Transverse colon (tissue), 4 donors: ENCODE data around the gene NMT2.

Experiments used
- POLR2A ChIP-seq: fragments of 450-650 bp; IDR thresholded peaks from one replicate; pipeline ENCODE4 v1.6.1; 2016; ENCODE audit warnings: antibody characterized with exemption, mild to moderate bottlenecking, moderate library complexity
- POLR2AphosphoS5 ChIP-seq, 3 donors: sonication (generic); formaldehyde crosslinking; IDR thresholded peaks; one replicate each; pipeline ENCODE4 v1.6.1; 2016; ENCODE audit warnings: antibody characterized with exemption in 3 of 3
- TF ChIP-seq, protein P1 (sequence below), 5 experiments: fragments of 200-600 bp in 3 of 5; fragments of 450-650 bp in 2 of 5; sonication (generic) in 3 of 5; IDR thresholded peaks; 1 replicate in 2 of 5; 2 replicates in 3 of 5; pipeline ENCODE4 v1.5.1; 2016 to 2017; ENCODE audit warnings: antibody characterized with exemption in 5 of 5, inconsistent platforms in 3 of 5, mild to moderate bottlenecking in 2 of 5, moderate library complexity in 1 of 5

- TF ChIP-seq POLR2AphosphoS5 (IDR thresholded peaks at IDR 0.05) = peak in 1 of 3 donors; percentile 16
- TF ChIP-seq, protein P1, sequence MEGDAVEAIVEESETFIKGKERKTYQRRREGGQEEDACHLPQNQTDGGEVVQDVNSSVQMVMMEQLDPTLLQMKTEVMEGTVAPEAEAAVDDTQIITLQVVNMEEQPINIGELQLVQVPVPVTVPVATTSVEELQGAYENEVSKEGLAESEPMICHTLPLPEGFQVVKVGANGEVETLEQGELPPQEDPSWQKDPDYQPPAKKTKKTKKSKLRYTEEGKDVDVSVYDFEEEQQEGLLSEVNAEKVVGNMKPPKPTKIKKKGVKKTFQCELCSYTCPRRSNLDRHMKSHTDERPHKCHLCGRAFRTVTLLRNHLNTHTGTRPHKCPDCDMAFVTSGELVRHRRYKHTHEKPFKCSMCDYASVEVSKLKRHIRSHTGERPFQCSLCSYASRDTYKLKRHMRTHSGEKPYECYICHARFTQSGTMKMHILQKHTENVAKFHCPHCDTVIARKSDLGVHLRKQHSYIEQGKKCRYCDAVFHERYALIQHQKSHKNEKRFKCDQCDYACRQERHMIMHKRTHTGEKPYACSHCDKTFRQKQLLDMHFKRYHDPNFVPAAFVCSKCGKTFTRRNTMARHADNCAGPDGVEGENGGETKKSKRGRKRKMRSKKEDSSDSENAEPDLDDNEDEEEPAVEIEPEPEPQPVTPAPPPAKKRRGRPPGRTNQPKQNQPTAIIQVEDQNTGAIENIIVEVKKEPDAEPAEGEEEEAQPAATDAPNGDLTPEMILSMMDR (IDR thresholded peaks at IDR 0.05) = no peak
- TF ChIP-seq POLR2A = no peak
Observed at GRCh38 chr10:15084502-15084922, 84.0 kb downstream of the NMT2 start.
